ENCODE measurements around the gene FUT3. TPM values are rescaled to one million over a fixed set of nuclear protein-coding genes. Genes with fewer than 3 reads are reported as not detected.

Gene FUT3
- total RNA-seq, 1 experiment from 2014 or later = 0.48 TPM

GRCh38 chr19:5828661-5829566 lies 22.3 kb downstream of the FUT3 start:
- TF ChIP-seq STAT6 (CRISPR knock-in tag; conservative IDR thresholded peaks at IDR 0.05; ENCODE audit: low read depth) (no peak), FOXP1 (CRISPR knock-in tag; IDR thresholded peaks at IDR 0.05; ENCODE audit: borderline replicate concordance) (0 out of 2 replicates have a peak, but pooled peaks have one; percentile 50), E2F1 (CRISPR knock-in tag; IDR thresholded peaks at IDR 0.05) (no peak), SOX15 (CRISPR knock-in tag; IDR thresholded peaks at IDR 0.05) (no peak), ZNF423 (CRISPR knock-in tag; IDR thresholded peaks at IDR 0.05) (no peak), SP1 (CRISPR knock-in tag; conservative IDR thresholded peaks at IDR 0.05) (0 out of 2 replicates have a peak, but pooled peaks have one; percentile 48), TP53 (CRISPR knock-in tag; IDR thresholded peaks at IDR 0.05) (peak; percentile 50; the same call in 1 of the 2 replicates), E2F5 (CRISPR knock-in tag; IDR thresholded peaks at IDR 0.05) (no peak)
- TF ChIP-seq, protein P1, sequence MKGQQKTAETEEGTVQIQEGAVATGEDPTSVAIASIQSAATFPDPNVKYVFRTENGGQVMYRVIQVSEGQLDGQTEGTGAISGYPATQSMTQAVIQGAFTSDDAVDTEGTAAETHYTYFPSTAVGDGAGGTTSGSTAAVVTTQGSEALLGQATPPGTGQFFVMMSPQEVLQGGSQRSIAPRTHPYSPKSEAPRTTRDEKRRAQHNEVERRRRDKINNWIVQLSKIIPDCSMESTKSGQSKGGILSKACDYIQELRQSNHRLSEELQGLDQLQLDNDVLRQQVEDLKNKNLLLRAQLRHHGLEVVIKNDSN (CRISPR knock-in tag; IDR thresholded peaks at IDR 0.05) = no peak
- TF ChIP-seq, protein P2, sequence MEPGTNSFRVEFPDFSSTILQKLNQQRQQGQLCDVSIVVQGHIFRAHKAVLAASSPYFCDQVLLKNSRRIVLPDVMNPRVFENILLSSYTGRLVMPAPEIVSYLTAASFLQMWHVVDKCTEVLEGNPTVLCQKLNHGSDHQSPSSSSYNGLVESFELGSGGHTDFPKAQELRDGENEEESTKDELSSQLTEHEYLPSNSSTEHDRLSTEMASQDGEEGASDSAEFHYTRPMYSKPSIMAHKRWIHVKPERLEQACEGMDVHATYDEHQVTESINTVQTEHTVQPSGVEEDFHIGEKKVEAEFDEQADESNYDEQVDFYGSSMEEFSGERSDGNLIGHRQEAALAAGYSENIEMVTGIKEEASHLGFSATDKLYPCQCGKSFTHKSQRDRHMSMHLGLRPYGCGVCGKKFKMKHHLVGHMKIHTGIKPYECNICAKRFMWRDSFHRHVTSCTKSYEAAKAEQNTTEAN (CRISPR knock-in tag; IDR thresholded peaks at IDR 0.05) = no peak
- Mint-ChIP-seq H3K27me3 (ENCODE audit: low read depth) (peaks cover 4% of the 10 kb centered on the region), H3K27ac (peak overlapping the region; percentile 97), H3K9me3 (no peaks in the 10 kb centered on the region), H3K36me3 (no peaks in the 10 kb centered on the region), H3K4me3 (peak overlapping the region; percentile 91), H3K4me1 (peaks cover 6% of the 10 kb centered on the region)
- peak; percentile 32 for ATAC-seq
- ChIA-PET CTCF (interaction anchor here (1.0 to 6.9 kb wide), 20 partner anchors 17 to 451 kb away, joined by 3 to 115 read pairs (median 4); partner anchors contain the start of genes NDUFA11, NRTN and VMAC), POLR2A (interaction anchor here (0.5 to 3.0 kb wide), 10 partner anchors 10 to 283 kb away, joined by 3 to 22 read pairs (median 4); partner anchors contain the start of genes FUT6, NDUFA11, NRTN and RPL36)
- peak; percentile 67 for DNase-seq (ENCODE audit: low spot score)

DNA sequence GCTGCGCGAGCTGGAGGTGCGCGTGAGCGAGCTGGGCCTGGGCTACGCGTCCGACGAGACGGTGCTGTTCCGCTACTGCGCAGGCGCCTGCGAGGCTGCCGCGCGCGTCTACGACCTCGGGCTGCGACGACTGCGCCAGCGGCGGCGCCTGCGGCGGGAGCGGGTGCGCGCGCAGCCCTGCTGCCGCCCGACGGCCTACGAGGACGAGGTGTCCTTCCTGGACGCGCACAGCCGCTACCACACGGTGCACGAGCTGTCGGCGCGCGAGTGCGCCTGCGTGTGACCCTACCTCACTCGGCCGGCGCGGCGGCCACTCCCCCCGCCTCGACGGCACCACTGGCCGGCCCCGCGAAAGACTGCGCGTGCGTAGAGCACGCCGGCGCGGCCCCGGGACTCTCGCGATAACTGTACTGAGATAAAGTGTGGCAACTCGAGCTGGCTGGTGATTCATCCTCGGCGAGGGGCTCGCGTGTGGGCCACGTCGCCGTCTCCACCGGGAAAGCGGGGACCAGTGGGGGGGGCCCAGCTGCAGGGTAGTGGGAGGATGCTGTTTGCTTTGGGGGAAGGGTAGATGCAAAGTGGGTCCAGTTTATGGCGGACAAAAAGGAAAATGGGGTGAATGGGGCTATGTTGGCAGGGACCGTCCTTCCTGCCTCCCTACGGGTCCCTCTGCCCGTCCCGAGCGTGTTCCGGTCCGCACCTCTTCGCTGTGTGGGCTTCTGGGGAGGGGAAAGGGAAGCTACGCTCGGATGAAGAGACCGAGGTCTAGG lies 23.2 kb downstream of the FUT3 start:
- no peaks in the 10 kb centered on the region for H3K9me3 Mint-ChIP-seq
- ChIA-PET CTCF (interaction anchor here (0.6 to 6.9 kb wide), 26 partner anchors 12 to 1769 kb away, joined by 3 to 115 read pairs (median 4); partner anchors contain the start of genes NDUFA11, NRTN and VMAC), POLR2A (interaction anchor here (0.6 to 3.0 kb wide), 10 partner anchors 11 to 194 kb away, joined by 3 to 22 read pairs (median 4); partner anchors contain the start of genes FUT6, NDUFA11, NRTN and RPL36)
- peak; percentile 93 for DNase-seq (ENCODE audit: low spot score)
- peaks cover 6% of the 10 kb centered on the region for H3K4me1 Mint-ChIP-seq
- peak; percentile 75 for ATAC-seq
- H3K27me3 Mint-ChIP-seq (ENCODE audit: low read depth) = no peaks in the 10 kb centered on the region; the same call in none of the 2 replicates
- H3K4me3 Mint-ChIP-seq = peak overlapping the region; percentile 91
- H3K27ac Mint-ChIP-seq = peak overlapping the region; percentile 97
- H3K36me3 Mint-ChIP-seq = no peaks in the 10 kb centered on the region
- TF ChIP-seq ZNF232 (CRISPR knock-in tag; IDR thresholded peaks at IDR 0.05) (peak; percentile 77; the same call in 1 of the 2 replicates), ZNF416 (CRISPR knock-in tag; IDR thresholded peaks at IDR 0.05) (peak; percentile 11; the same call in 1 of the 2 replicates), CBFB (CRISPR knock-in tag; IDR thresholded peaks at IDR 0.05; ENCODE audit: low read depth) (0 out of 2 replicates have a peak, but pooled peaks have one; percentile 73), HMGA2 (CRISPR knock-in tag; IDR thresholded peaks at IDR 0.05) (no peak), ELF4 (CRISPR knock-in tag; IDR thresholded peaks at IDR 0.05; ENCODE audit: low read depth) (no peak), FOXP1 (CRISPR knock-in tag; IDR thresholded peaks at IDR 0.05; ENCODE audit: borderline replicate concordance) (peak; percentile 72), E2F4 (CRISPR knock-in tag; IDR thresholded peaks at IDR 0.05; ENCODE audit: borderline replicate concordance, low read depth) (0 out of 2 replicates have a peak, but pooled peaks have one; percentile 18), SMAD3 (CRISPR knock-in tag; IDR thresholded peaks at IDR 0.05; ENCODE audit: borderline replicate concordance) (peak; percentile 89)
- TF ChIP-seq, protein P3, sequence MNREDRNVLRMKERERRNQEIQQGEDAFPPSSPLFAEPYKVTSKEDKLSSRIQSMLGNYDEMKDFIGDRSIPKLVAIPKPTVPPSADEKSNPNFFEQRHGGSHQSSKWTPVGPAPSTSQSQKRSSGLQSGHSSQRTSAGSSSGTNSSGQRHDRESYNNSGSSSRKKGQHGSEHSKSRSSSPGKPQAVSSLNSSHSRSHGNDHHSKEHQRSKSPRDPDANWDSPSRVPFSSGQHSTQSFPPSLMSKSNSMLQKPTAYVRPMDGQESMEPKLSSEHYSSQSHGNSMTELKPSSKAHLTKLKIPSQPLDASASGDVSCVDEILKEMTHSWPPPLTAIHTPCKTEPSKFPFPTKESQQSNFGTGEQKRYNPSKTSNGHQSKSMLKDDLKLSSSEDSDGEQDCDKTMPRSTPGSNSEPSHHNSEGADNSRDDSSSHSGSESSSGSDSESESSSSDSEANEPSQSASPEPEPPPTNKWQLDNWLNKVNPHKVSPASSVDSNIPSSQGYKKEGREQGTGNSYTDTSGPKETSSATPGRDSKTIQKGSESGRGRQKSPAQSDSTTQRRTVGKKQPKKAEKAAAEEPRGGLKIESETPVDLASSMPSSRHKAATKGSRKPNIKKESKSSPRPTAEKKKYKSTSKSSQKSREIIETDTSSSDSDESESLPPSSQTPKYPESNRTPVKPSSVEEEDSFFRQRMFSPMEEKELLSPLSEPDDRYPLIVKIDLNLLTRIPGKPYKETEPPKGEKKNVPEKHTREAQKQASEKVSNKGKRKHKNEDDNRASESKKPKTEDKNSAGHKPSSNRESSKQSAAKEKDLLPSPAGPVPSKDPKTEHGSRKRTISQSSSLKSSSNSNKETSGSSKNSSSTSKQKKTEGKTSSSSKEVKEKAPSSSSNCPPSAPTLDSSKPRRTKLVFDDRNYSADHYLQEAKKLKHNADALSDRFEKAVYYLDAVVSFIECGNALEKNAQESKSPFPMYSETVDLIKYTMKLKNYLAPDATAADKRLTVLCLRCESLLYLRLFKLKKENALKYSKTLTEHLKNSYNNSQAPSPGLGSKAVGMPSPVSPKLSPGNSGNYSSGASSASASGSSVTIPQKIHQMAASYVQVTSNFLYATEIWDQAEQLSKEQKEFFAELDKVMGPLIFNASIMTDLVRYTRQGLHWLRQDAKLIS (CRISPR knock-in tag; IDR thresholded peaks at IDR 0.05; ENCODE audit: borderline replicate concordance) = no peak; the same call in 1 of the 2 replicates

All from WTC11 (cell line).